OCI-LY7 (cell line): ENCODE measurements around the gene LENG1. TPM values are rescaled to one million over a fixed set of nuclear protein-coding genes. Genes with fewer than 3 reads are reported as not detected.

Experiments used
- BruUV-seq: library from RNA; stranded (reverse); fragments of 400-500 nt; replicated peaks from 2 replicates; lab custom pipeline; 2021; lab: Mats Ljungman, UMichigan
- CTCF ChIA-PET: fragments of 300-600 bp; sonication (Branson Sonifier 250); formaldehyde crosslinking; loops from one replicate; lab custom pipeline; 2022; ENCODE audit warnings: antibody characterized with exemption; ENCODE audit not compliant: unreplicated experiment; lab: Charles Lee
- POLR2A ChIA-PET: fragments of 300-600 bp; sonication (Branson Sonifier 250); formaldehyde crosslinking; loops from one replicate; lab custom pipeline; 2022; ENCODE audit warnings: antibody characterized with exemption; lab: Charles Lee
- DNase-seq: peaks from one replicate; pipeline ENCODE4 v3.0.0-alpha.2; 2015; ENCODE audit warnings: low spot score
- H2AFZ ChIP-seq: fragments of 200-600 bp; sonication (generic), shearing (Covaris generic); 2 replicates; pipeline ENCODE4 v1.6.1; 2014; ENCODE audit warnings: mild to moderate bottlenecking, antibody characterized with exemption, low read length, moderate library complexity
- H3K27ac ChIP-seq: fragments of 200-600 bp; sonication (generic); 2 replicates; pipeline ENCODE4 v1.5.1; 2014; ENCODE audit warnings: mixed run types, low read depth, mild to moderate bottlenecking, moderate library complexity, low read length, inconsistent platforms; ENCODE audit not compliant: poor library complexity, severe bottlenecking
- H3K36me3 ChIP-seq: fragments of 200-600 bp; sonication (generic); 2 replicates; pipeline ENCODE4 v1.6.1; 2014; ENCODE audit warnings: mild to moderate bottlenecking, antibody characterized with exemption, low read length, moderate library complexity, mixed read lengths; ENCODE audit not compliant: insufficient read depth
- H3K4me1 ChIP-seq: fragments of 200-600 bp; sonication (generic); 2 replicates; pipeline ENCODE4 v1.5.1; 2014; ENCODE audit warnings: mild to moderate bottlenecking, low read length; ENCODE audit not compliant: insufficient read depth, poor library complexity, severe bottlenecking
- H3K4me2 ChIP-seq: fragments of 200-600 bp; sonication (generic); 2 replicates; pipeline ENCODE4 v1.6.1; 2014; ENCODE audit warnings: mild to moderate bottlenecking, low read length
- H3K4me3 ChIP-seq: fragments of 200-600 bp; sonication (generic); 2 replicates; pipeline ENCODE4 v1.5.1; 2014; ENCODE audit warnings: mild to moderate bottlenecking, low read depth, low read length; ENCODE audit not compliant: poor library complexity, severe bottlenecking
- H3K79me2 ChIP-seq: fragments of 200-600 bp; sonication (generic); 2 replicates; pipeline ENCODE4 v1.6.1; 2016; ENCODE audit warnings: low read depth, mild to moderate bottlenecking, low read length, moderate library complexity, mixed read lengths; ENCODE audit not compliant: insufficient read depth
- H3K9me2 ChIP-seq: fragments of 200-600 bp; sonication (generic); 2 replicates; pipeline ENCODE4 v1.6.1; 2016; ENCODE audit warnings: mild to moderate bottlenecking, low read length, mixed read lengths; ENCODE audit not compliant: insufficient read depth
- H3K9me3 ChIP-seq: fragments of 200-600 bp; sonication (generic); 2 replicates; pipeline ENCODE4 v1.6.1; 2014; ENCODE audit warnings: mild to moderate bottlenecking, mixed run types, low read length, mixed read lengths
- H4K20me1 ChIP-seq: fragments of 200-600 bp; sonication (generic); 2 replicates; pipeline ENCODE4 v1.6.1; 2014; ENCODE audit warnings: mild to moderate bottlenecking, antibody characterized with exemption, low read length, moderate library complexity, mixed read lengths; ENCODE audit not compliant: insufficient read depth
- CTCF ChIP-seq: fragments of 200-600 bp; sonication (generic); conservative IDR thresholded peaks from 2 replicates; pipeline ENCODE4 v1.5.1; 2014; ENCODE audit warnings: mild to moderate bottlenecking, antibody characterized with exemption, low read length, moderate library complexity, mixed read lengths
- EZH2phosphoT487 ChIP-seq: fragments of 200-600 bp; sonication (generic); IDR thresholded peaks from 2 replicates; pipeline ENCODE4 v1.6.1; 2018; ENCODE audit warnings: low read depth, borderline replicate concordance, mild to moderate bottlenecking, mixed run types, antibody characterized with exemption, low read length, moderate library complexity, mixed read lengths
- intact Hi-C: fragments of 100-400 bp; cut with micrococcal nuclease; formaldehyde crosslinking; loops from one replicate; pipeline ENCODE4 v1.10.0; 2022; ENCODE audit not compliant: unreplicated experiment
- total RNA-seq, 2 experiments: library from RNA; depleted of rRNA in 1 of 2; stranded (reverse); fragments of >200 nt in 1 of 2; shearing (Covaris generic) in 1 of 2; gene quantifications; 2 replicates each; pipeline ENCODE4 v1.2.3, GENCODE V29; 2014 to 2022

Gene LENG1
- total RNA-seq, 2 experiments from 2014 or later: 4.7 to 8.0 TPM

GRCh38 chr19:54158812-54159351, 639 bp downstream of the LENG1 start:
- peak overlapping the region; percentile 50; the same call in 1 of the 2 replicates for H2AFZ ChIP-seq
- no peaks in the 10 kb centered on the region for H3K9me2 ChIP-seq
- peak; percentile 43 for DNase-seq
- intact Hi-C loops: loop anchor here (2.0 kb wide), 3 partner anchors 22 to 56 kb away; partner anchors contain the start of genes CNOT3, NDUFA3 and TSEN34
- CTCF ChIA-PET: interaction anchor here (0.6 kb wide), 1 partner anchor 47 kb away, joined by 3 read pairs; no protein-coding TSS in a partner anchor
- H3K4me1 ChIP-seq: peaks cover 30% of the 10 kb centered on the region
- peak overlapping the region; percentile 89 for H3K4me2 ChIP-seq
- TSS peak; percentile 90 for BruUV-seq
- POLR2A ChIA-PET: interaction anchor here (0.5 to 2.4 kb wide), 3 partner anchors 22 to 37 kb away, joined by 3 to 10 read pairs (median 9); partner anchors contain the start of genes CNOT3 and MBOAT7
- peak overlapping the region; percentile 82 for H3K27ac ChIP-seq
- H3K9me3 ChIP-seq: no peaks in the 10 kb centered on the region
- H4K20me1 ChIP-seq: no peaks in the 10 kb centered on the region
- H3K79me2 ChIP-seq: peaks cover 6% of the 10 kb centered on the region; the same call in 1 of the 2 replicates
- TF ChIP-seq EZH2phosphoT487: no peak
- no peak for TF ChIP-seq CTCF
- H3K36me3 ChIP-seq: peaks cover 41% of the 10 kb centered on the region
- peak overlapping the region; percentile 81 for H3K4me3 ChIP-seq

- no TSS peak for BruUV-seq
- intact Hi-C loops: no loop called here
- no peak for DNase-seq
- Histone ChIP-seq H3K4me1 (peaks cover 28% of the 10 kb centered on the region), H3K9me2 (no peaks in the 10 kb centered on the region), H3K79me2 (peaks cover 6% of the 10 kb centered on the region; the same call in 1 of the 2 replicates), H3K9me3 (no peaks in the 10 kb centered on the region), H3K4me3 (no peak overlapping the region), H3K4me2 (no peak overlapping the region), H4K20me1 (no peaks in the 10 kb centered on the region), H3K36me3 (peaks cover 61% of the 10 kb centered on the region), H3K27ac (no peak overlapping the region), H2AFZ (no peak overlapping the region)
- TF ChIP-seq EZH2phosphoT487: no peak
- TF ChIP-seq CTCF: no peak
- POLR2A ChIA-PET: interaction anchor here (1.2 kb wide), 1 partner anchor 20 kb away, joined by 5 read pairs; the partner anchor contains the start of gene CNOT3
- CTCF ChIA-PET: no interaction called here
Measured at GRCh38 chr19:54156953-54157352, 2.6 kb downstream of the LENG1 start.

- no peaks in the 10 kb centered on the region for H3K9me2 ChIP-seq
- DNase-seq: no peak
- TF ChIP-seq EZH2phosphoT487 (no peak), CTCF (no peak)
- POLR2A ChIA-PET: interaction anchor here (1.2 kb wide), 1 partner anchor 19 kb away, joined by 5 read pairs; the partner anchor contains the start of gene CNOT3
- H3K9me3 ChIP-seq: no peaks in the 10 kb centered on the region
- intact Hi-C loops: no loop called here
- no peak overlapping the region for H3K4me3 ChIP-seq
- no peak overlapping the region for H3K27ac ChIP-seq
- no peak overlapping the region for H3K4me2 ChIP-seq
- no TSS peak for BruUV-seq
- no peak overlapping the region for H2AFZ ChIP-seq
- CTCF ChIA-PET: no interaction called here
- no peaks in the 10 kb centered on the region for H4K20me1 ChIP-seq
- H3K36me3 ChIP-seq: peaks cover 65% of the 10 kb centered on the region
- H3K4me1 ChIP-seq: peaks cover 25% of the 10 kb centered on the region
- H3K79me2 ChIP-seq: peaks cover 6% of the 10 kb centered on the region; the same call in 1 of the 2 replicates
Measured at GRCh38 chr19:54156490-54156889, 3.0 kb downstream of the LENG1 start.
